Heart right ventricle (tissue), 16 donors: ENCODE results near the gene DYNC1H1. TPM values are rescaled to one million over a fixed set of nuclear protein-coding genes. Genes with fewer than 3 reads are reported as not detected.

ENCODE experiments used
- ATAC-seq, 8 donors: fragments of 200-7000 bp; cut with Tn5 transposase; one replicate each; pipeline ENCODE4 v1.9.1; 2020; ENCODE audit warnings: mild to moderate bottlenecking in 8 of 8, moderate library complexity in 8 of 8, moderate number of reproducible peaks in 1 of 8
- DNase-seq, 2 donors: peaks; one replicate each; pipeline ENCODE4 v3.0.0-alpha.2; 2020
- H3K27ac ChIP-seq, 10 donors: fragments of 200-600 bp; sonication (generic) in 2 of 10; one replicate each; pipeline versions ENCODE4 v1.5.0 to v1.8.0; 2020 to 2022; ENCODE audit warnings: mild to moderate bottlenecking in 3 of 10
- H3K27me3 ChIP-seq, 7 donors: fragments of 200-600 bp; one replicate each; pipeline ENCODE4 v1.8.0; 2021 to 2022; ENCODE audit warnings: mild to moderate bottlenecking in 2 of 7
- H3K36me3 ChIP-seq, 9 donors: fragments of 200-600 bp; sonication (generic) in 1 of 9; one replicate each; pipeline versions ENCODE4 v1.5.0 to v1.8.0; 2020 to 2022; ENCODE audit warnings: mild to moderate bottlenecking in 2 of 9
- H3K4me1 ChIP-seq, 9 donors: fragments of 200-600 bp; sonication (generic) in 1 of 9; one replicate each; pipeline versions ENCODE4 v1.5.0 to v1.8.0; 2020 to 2022; ENCODE audit warnings: mild to moderate bottlenecking in 4 of 9
- H3K4me3 ChIP-seq, 10 donors: fragments of 200-600 bp; sonication (generic) in 2 of 10; one replicate each; pipeline versions ENCODE4 v1.5.0 to v1.8.0; 2020 to 2022; ENCODE audit warnings: mild to moderate bottlenecking in 7 of 10, moderate library complexity in 2 of 10
- H3K9me3 ChIP-seq, 11 donors: fragments of 200-600 bp in 10 of 11; sonication (generic) in 2 of 11; one replicate each; pipeline versions ENCODE4 v1.5.0 to v1.8.0; 2013 to 2022; ENCODE audit warnings: mild to moderate bottlenecking in 2 of 11, control low read depth in 1 of 11, moderate library complexity in 1 of 11
- CTCF ChIP-seq, 9 donors: fragments of 200-600 bp; sonication (generic) in 2 of 9; IDR thresholded peaks; one replicate each; pipeline versions ENCODE4 v1.5.0 to v1.8.0; 2021 to 2022; ENCODE audit warnings: antibody characterized with exemption in 9 of 9, mild to moderate bottlenecking in 5 of 9, moderate library complexity in 1 of 9
- WGBS, 2 donors: extraction: QIAGEN DNeasy Blood & Tissue Kit; methylation state at CpG; one replicate each; pipeline ENCODE4 v1.1.7; 2013; ENCODE audit warnings: inconsistent platforms in 1 of 2; 5-methylcytosine and 5-hydroxymethylcytosine counted together
- intact Hi-C, 10 donors: fragments of 100-400 bp; cut with DNase I; formaldehyde crosslinking; loops; one replicate each; pipeline versions ENCODE4 v1.11.1 to v1.14.2; 2022
- polyA plus RNA-seq, 2 donors: library from polyadenylated mRNA; stranded (reverse); fragments of 200-250 nt; gene quantifications; one replicate each; pipeline ENCODE4 v1.2.3, GENCODE V29; 2013
- total RNA-seq, 10 donors: library from RNA; stranded (reverse); fragmentation: NEBNext Ultra II Directional in 3 of 10; extraction: Animal tissue kit (Norgen Biotek cat#: 25700) in 3 of 10; gene quantifications; one replicate each; pipeline versions ENCODE4 v1.2.1 to v1.2.4, GENCODE V29; 2021 to 2023
- donor health status: Arrhythmogenic right ventricular cardiomyopathy.
- donor health status: ischemic (EF 13 %, LVEDD 7.1; RV severe dilation, severe dysfunction).
- donor health status: healthy with polysubstance abuse.
- donor health status: DM: no; HTN: yes; CAD: no.
- donor health status: DM: no; HTN: no; CAD: no.
- donor health status: ischemic (EF 25% LVEDD 6.9; RV normal size, moderate dysfunction).
- donor health status: ischemic (EF 25% LVEDD 5.7; RV mildly dilated, moderate dysfunction).
- donor health status: healthy.
- donor health status: DM: yes; HTN: yes; CAD: no.
- donor health status: Ischemic cardiomyopathy.
- donor health status: ischemic (EF 35%, LVEDD 5.7; RV mildly dilated, moderate dysfunction).
- donor health status: nonischemic (EF 11% LVEDD 7.7; RV severe dilation, severe dysfunction).
- donor health status: DM: yes; HTN: yes; CAD: no.
- donor health status: PGD.
- donor health status: ischemic (EF 29% LVEDD 5.4; RV normal size, mild dysfunction).
- donor health status: nonischemic (EF 23%, LVEDD 6.1; RV moderate dilation, normal function).

DYNC1H1 gene
- total and polyA plus RNA-seq, 12 donors, result 173 to 777 (median 618) TPM

- no peaks in the 10 kb centered on the region for H3K4me1 ChIP-seq
- TF ChIP-seq CTCF (IDR thresholded peaks at IDR 0.05), result no peak
Measured at GRCh38 chr14:102015045-102015685, 50.8 kb downstream of the DYNC1H1 start.

GRCh38 chr14:102015771-102016170, 51.4 kb downstream of the DYNC1H1 start:
- intact Hi-C loops, result no loop called here
- TF ChIP-seq CTCF (IDR thresholded peaks at IDR 0.05), result no peak
- Histone ChIP-seq H3K36me3 (peaks cover 26 to 100% (median 96%) of the 10 kb centered on the region in 9 donors), H3K4me1 (no peaks in the 10 kb centered on the region), H3K27me3 (no peaks in the 10 kb centered on the region), H3K9me3 (no peaks in the 10 kb centered on the region), H3K4me3 (no peak overlapping the region), H3K27ac (no peak overlapping the region)
- DNase-seq, result no peak
- WGBS, 2 donors, result 97% methylated on average over 19 of the region's 19 CpGs
- ATAC-seq, result no peak

More at GRCh38 chr14:102015045-102015685, 50.8 kb downstream of the DYNC1H1 start:
- no peak overlapping the region for H3K27ac ChIP-seq
- DNase-seq (no peak), ATAC-seq (no peak)
- WGBS, 2 donors, result 96 to 97% methylated on average over 16 of the region's 16 CpGs
- intact Hi-C loops, result no loop called here
- peaks cover 27 to 100% (median 96%) of the 10 kb centered on the region in 9 donors for H3K36me3 ChIP-seq
- no peak overlapping the region for H3K4me3 ChIP-seq
- H3K9me3 ChIP-seq, result no peaks in the 10 kb centered on the region
- no peaks in the 10 kb centered on the region for H3K27me3 ChIP-seq

GRCh38 chr14:102016420-102017090, 52.2 kb downstream of the DYNC1H1 start:
- ATAC-seq, result no peak
- intact Hi-C loops, result no loop called here

GRCh38 chr14:102018251-102018650, 53.9 kb downstream of the DYNC1H1 start:
- Histone ChIP-seq H3K27ac (no peak overlapping the region), H3K4me1 (no peaks in the 10 kb centered on the region), H3K4me3 (no peak overlapping the region), H3K9me3 (no peaks in the 10 kb centered on the region), H3K27me3 (no peaks in the 10 kb centered on the region), H3K36me3 (peaks cover 24 to 100% (median 94%) of the 10 kb centered on the region in 9 donors)
- WGBS, 2 donors, result 94 to 95% methylated on average over 19 of the region's 19 CpGs
- ATAC-seq, result peak in 1 of 8 donors; percentile 18
- no peak for DNase-seq
- intact Hi-C loops, result no loop called here
- no peak for TF ChIP-seq CTCF (IDR thresholded peaks at IDR 0.05)

More at GRCh38 chr14:102016420-102017090, 52.2 kb downstream of the DYNC1H1 start:
- H3K27me3 ChIP-seq, result no peaks in the 10 kb centered on the region
- H3K27ac ChIP-seq, result no peak overlapping the region
- WGBS, 2 donors, result 97% methylated on average over 21 of the region's 21 CpGs
- no peak for DNase-seq
- no peak overlapping the region for H3K4me3 ChIP-seq
- H3K4me1 ChIP-seq, result no peaks in the 10 kb centered on the region
- no peaks in the 10 kb centered on the region for H3K9me3 ChIP-seq
- TF ChIP-seq CTCF (IDR thresholded peaks at IDR 0.05), result no peak
- H3K36me3 ChIP-seq, result peaks cover 21 to 100% (median 95%) of the 10 kb centered on the region in 9 donors
